ENCODE data around the gene ATP5F1E.

Gene ATP5F1E

GRCh38 chr20:59004763-59005522 is 27.2 kb downstream of the ATP5F1E start:
- DNase-seq = no peak

- DNase-seq = no peak
Measured at GRCh38 chr20:59004493-59004762, 27.7 kb downstream of the ATP5F1E start.

- no peak for DNase-seq
Measured at GRCh38 chr20:59003836-59004492, 28.2 kb downstream of the ATP5F1E start.

GRCh38 chr20:59002874-59003399 is 29.2 kb downstream of the ATP5F1E start:
- no peak for DNase-seq

GRCh38 chr20:59002388-59002787 is 29.7 kb downstream of the ATP5F1E start:
- DNase-seq = no peak

GRCh38 chr20:59001449-59002171 is 30.5 kb downstream of the ATP5F1E start:
- DNase-seq = no peak

GRCh38 chr20:59001068-59001448 is 31.1 kb downstream of the ATP5F1E start:
- DNase-seq = no peak

GRCh38 chr20:59000326-59000725 is 31.8 kb downstream of the ATP5F1E start:
- no peak for DNase-seq

- no peak for DNase-seq
Measured at GRCh38 chr20:58998656-58999055, 33.5 kb downstream of the ATP5F1E start.

- no peak for DNase-seq
Measured at GRCh38 chr20:58997141-58997770, 34.9 kb downstream of the ATP5F1E start.

GRCh38 chr20:58996226-58996611 is 35.9 kb downstream of the ATP5F1E start:
- DNase-seq = no peak

- DNase-seq = no peak
Measured at GRCh38 chr20:58995461-58996225, 36.5 kb downstream of the ATP5F1E start.

GRCh38 chr20:58994390-58995159 is 37.6 kb downstream of the ATP5F1E start:
- DNase-seq = no peak

- DNase-seq = no peak
Measured at GRCh38 chr20:58993332-58994248, 38.5 kb downstream of the ATP5F1E start.

GRCh38 chr20:58992911-58993310 is 39.2 kb downstream of the ATP5F1E start:
- no peak for DNase-seq

GRCh38 chr20:58991715-58992114 is 40.4 kb downstream of the ATP5F1E start:
- DNase-seq = no peak

- DNase-seq = no peak
Measured at GRCh38 chr20:58990651-58991445, 41.3 kb downstream of the ATP5F1E start.

- no peak for DNase-seq
Measured at GRCh38 chr20:58989196-58989595, 42.9 kb downstream of the ATP5F1E start.

- DNase-seq = no peak
Measured at GRCh38 chr20:58988565-58988882, 43.6 kb downstream of the ATP5F1E start.
